NCI-H526 treated with DMSO at 0.1 percent for 48 hours (cell line): Measurements from ENCODE around the gene MND1.

Experiments
- DNase-seq: peaks from one replicate; lab custom pipeline; 2025; lab: John Stamatoyannopoulos, UW

The MND1 gene

GRCh38 chr4:153346563-153346962 lies 2.1 kb downstream of the MND1 start:
- DNase-seq = no peak

GRCh38 chr4:153347117-153347516 lies 2.6 kb downstream of the MND1 start:
- no peak for DNase-seq

- no peak for DNase-seq
These were observed 3.5 kb downstream of the MND1 start for GRCh38 chr4:153348006-153348405.

- DNase-seq = no peak
These were observed 4.8 kb downstream of the MND1 start for GRCh38 chr4:153349206-153349805.

- DNase-seq = no peak
These were observed 17.7 kb downstream of the MND1 start for GRCh38 chr4:153362184-153362583.

GRCh38 chr4:153364061-153364460 lies 19.6 kb downstream of the MND1 start:
- no peak for DNase-seq

GRCh38 chr4:153365003-153365402 lies 20.5 kb downstream of the MND1 start:
- DNase-seq = no peak

- DNase-seq = no peak
These were observed 22.0 kb downstream of the MND1 start for GRCh38 chr4:153366486-153366885.

GRCh38 chr4:153367092-153367491 lies 22.6 kb downstream of the MND1 start:
- DNase-seq = no peak

GRCh38 chr4:153369021-153369420 lies 24.5 kb downstream of the MND1 start:
- no peak for DNase-seq

GRCh38 chr4:153371701-153372234 lies 27.3 kb downstream of the MND1 start:
- DNase-seq = no peak

GRCh38 chr4:153372967-153373562 lies 28.6 kb downstream of the MND1 start:
- no peak for DNase-seq

- DNase-seq = no peak
These were observed 30.0 kb downstream of the MND1 start for GRCh38 chr4:153374442-153374841.

- no peak for DNase-seq
These were observed 30.8 kb downstream of the MND1 start for GRCh38 chr4:153375303-153375702.

- no peak for DNase-seq
These were observed 38.6 kb downstream of the MND1 start for GRCh38 chr4:153383131-153383530.

GRCh38 chr4:153384160-153384559 lies 39.7 kb downstream of the MND1 start:
- no peak for DNase-seq

GRCh38 chr4:153385784-153386183 lies 41.3 kb downstream of the MND1 start:
- DNase-seq = no peak

- no peak for DNase-seq
These were observed 43.5 kb downstream of the MND1 start for GRCh38 chr4:153387981-153388380.

GRCh38 chr4:153393397-153393796 lies 48.9 kb downstream of the MND1 start:
- DNase-seq = no peak

GRCh38 chr4:153394945-153395344 lies 50.5 kb downstream of the MND1 start:
- no peak for DNase-seq

GRCh38 chr4:153398713-153399112 lies 54.2 kb downstream of the MND1 start:
- no peak for DNase-seq

GRCh38 chr4:153399358-153399757 lies 54.9 kb downstream of the MND1 start:
- no peak for DNase-seq

GRCh38 chr4:153401501-153401900 lies 57.0 kb downstream of the MND1 start:
- DNase-seq = no peak

- DNase-seq = peak; percentile 58
These were observed 57.9 kb downstream of the MND1 start for GRCh38 chr4:153402366-153402765.
